GM23338 (cell line): ENCODE data around the gene RXYLT1. TPM values are rescaled to one million over a fixed set of nuclear protein-coding genes. Genes with fewer than 3 reads are reported as not detected.

ENCODE experiments used
- ATAC-seq: fragments of 200-7000 bp; cut with Tn5 transposase; 3 replicates; pipeline ENCODE4 v1.9.1; 2020
- DNase-seq: peaks from one replicate; pipeline ENCODE4 v3.0.0-alpha.2; 2015; ENCODE audit warnings: low spot score
- H2AFZ ChIP-seq: fragments of 200-600 bp; sonication (generic); 2 replicates; pipeline ENCODE4 v1.8.0; 2016; ENCODE audit warnings: antibody characterized with exemption, mild to moderate bottlenecking, moderate library complexity
- H3F3A ChIP-seq: fragments of 200-600 bp; sonication (generic); replicated peaks from 2 replicates; pipeline ENCODE4 v1.8.0; 2017; ENCODE audit warnings: antibody characterized with exemption, mixed run types, low read depth
- H3K27ac ChIP-seq: fragments of 200-600 bp; sonication (generic); 2 replicates; pipeline ENCODE4 v1.6.1; 2016; ENCODE audit warnings: low read depth
- H3K27me3 ChIP-seq: fragments of 200-600 bp; sonication (generic); 2 replicates; pipeline ENCODE4 v1.8.0; 2016; ENCODE audit warnings: mild to moderate bottlenecking, mixed run types, moderate library complexity; ENCODE audit not compliant: insufficient read depth
- H3K36me3 ChIP-seq: fragments of 200-600 bp; sonication (generic); 2 replicates; pipeline ENCODE4 v1.8.0; 2016; ENCODE audit warnings: mild to moderate bottlenecking; ENCODE audit not compliant: insufficient read depth
- H3K4me1 ChIP-seq: fragments of 200-600 bp; sonication (generic); 2 replicates; pipeline ENCODE4 v1.8.0; 2016; ENCODE audit warnings: mild to moderate bottlenecking, moderate library complexity; ENCODE audit not compliant: insufficient read depth
- H3K4me2 ChIP-seq: fragments of 200-600 bp; sonication (generic); 2 replicates; pipeline ENCODE4 v1.7.1; 2017; ENCODE audit warnings: mixed run types
- H3K4me3 ChIP-seq: fragments of 200-600 bp; sonication (generic); 2 replicates; pipeline ENCODE4 v1.6.1; 2016; ENCODE audit warnings: mixed run types
- H3K79me2 ChIP-seq: fragments of 200-600 bp; sonication (generic); replicated peaks from 2 replicates; pipeline ENCODE4 v1.8.0; 2017; ENCODE audit warnings: mild to moderate bottlenecking; ENCODE audit not compliant: insufficient read depth
- H3K9me2 ChIP-seq: fragments of 200-600 bp; sonication (generic); 2 replicates; pipeline ENCODE4 v1.8.0; 2017; ENCODE audit not compliant: insufficient read depth
- H4K20me1 ChIP-seq: fragments of 200-600 bp; sonication (generic); replicated peaks from 2 replicates; pipeline ENCODE4 v1.8.0; 2017; ENCODE audit warnings: mild to moderate bottlenecking; ENCODE audit not compliant: insufficient read depth
- H3K27ac Mint-ChIP-seq: 2 replicates; pipeline ENCODE4 v1.8.0; 2020; ENCODE audit warnings: inconsistent platforms, mild to moderate bottlenecking, moderate library complexity, mixed read lengths
- H3K27me3 Mint-ChIP-seq: 3 replicates; pipeline ENCODE4 v1.8.0; 2022; ENCODE audit warnings: low read depth, mild to moderate bottlenecking, moderate library complexity, mixed read lengths, inconsistent platforms; ENCODE audit not compliant: insufficient read depth, poor library complexity
- H3K36me3 Mint-ChIP-seq: 3 replicates; pipeline ENCODE4 v1.8.0; 2021; ENCODE audit warnings: low read depth, mild to moderate bottlenecking, inconsistent platforms, moderate library complexity, mixed read lengths
- H3K4me1 Mint-ChIP-seq: 3 replicates; pipeline ENCODE4 v1.8.0; 2020; ENCODE audit warnings: mild to moderate bottlenecking, inconsistent platforms, mixed read lengths
- H3K4me3 Mint-ChIP-seq: 3 replicates; pipeline ENCODE4 v1.8.0; 2021; ENCODE audit warnings: moderate library complexity, mild to moderate bottlenecking, inconsistent platforms, mixed read lengths
- H3K9me3 Mint-ChIP-seq: 3 replicates; pipeline ENCODE4 v1.8.0; 2020; ENCODE audit warnings: moderate library complexity, mild to moderate bottlenecking, inconsistent platforms, mixed read lengths
- CREB1 ChIP-seq: fragments of 250-450 bp; sonication (Bioruptor Pico); IDR thresholded peaks from 2 replicates; pipeline ENCODE4 v1.5.0; 2020; ENCODE audit warnings: low read depth, mild to moderate bottlenecking, moderate library complexity
- EZH2 ChIP-seq: fragments of 200-600 bp; sonication (generic); IDR thresholded peaks from one replicate; pipeline ENCODE4 v1.8.0; 2017; ENCODE audit warnings: antibody characterized with exemption, mild to moderate bottlenecking, low read depth; ENCODE audit not compliant: unreplicated experiment
- EZH2phosphoT487 ChIP-seq: fragments of 200-600 bp; sonication (generic); IDR thresholded peaks from one replicate; pipeline ENCODE4 v1.8.1; 2018; ENCODE audit warnings: antibody characterized with exemption; ENCODE audit not compliant: unreplicated experiment
- JUNB ChIP-seq: IDR thresholded peaks from one replicate; pipeline ENCODE4 v1.6.1; 2016; ENCODE audit warnings: antibody characterized with exemption; ENCODE audit not compliant: unreplicated experiment
- NANOG ChIP-seq: IDR thresholded peaks from 2 replicates; pipeline ENCODE4 v1.6.1; 2016; ENCODE audit warnings: antibody characterized with exemption, borderline replicate concordance
- POLR2AphosphoS5 ChIP-seq: IDR thresholded peaks from 2 replicates; pipeline ENCODE4 v1.6.1; 2016; ENCODE audit warnings: antibody characterized with exemption, low read depth
- STAT1 ChIP-seq: IDR thresholded peaks from one replicate; pipeline ENCODE4 v1.6.1; 2016; ENCODE audit warnings: antibody characterized with exemption; ENCODE audit not compliant: unreplicated experiment
- ZNF114 ChIP-seq: fragments of 250-450 bp; sonication (Bioruptor Pico); IDR thresholded peaks from 2 replicates; pipeline ENCODE4 v1.5.0; 2020; ENCODE audit warnings: mild to moderate bottlenecking, moderate library complexity
- ZNF331 ChIP-seq: fragments of 250-450 bp; sonication (Bioruptor Pico); IDR thresholded peaks from 2 replicates; pipeline ENCODE4 v1.5.0; 2020; ENCODE audit warnings: low read depth, mild to moderate bottlenecking, moderate library complexity
- polyA plus RNA-seq: library from polyadenylated mRNA; unstranded; fragments of >200 nt; fragmentation: Nextera tagmentation; extraction: Ambion mirVana; gene quantifications from 2 replicates; pipeline ENCODE4 v1.2.1, GENCODE V29; 2016
- total RNA-seq: library from RNA; depleted of rRNA; stranded (reverse); fragments of >200 nt; shearing (Covaris generic); gene quantifications from 2 replicates; pipeline ENCODE4 v1.2.3, GENCODE V29; 2014
- TF ChIP-seq, protein P1 (sequence below), 2 experiments: fragments of 200-600 bp in 1 of 2; sonication (generic) in 1 of 2; conservative IDR thresholded peaks; 2 replicates each; pipeline versions ENCODE4 v1.5.1 to v1.6.1; 2016 to 2017; ENCODE audit warnings: antibody characterized with exemption in 2 of 2, low read depth in 2 of 2, mild to moderate bottlenecking in 2 of 2, moderate library complexity in 1 of 2
- TF ChIP-seq, protein P2 (sequence below): IDR thresholded peaks from one replicate; pipeline ENCODE4 v1.6.1; 2018; ENCODE audit warnings: antibody characterized with exemption; ENCODE audit not compliant: unreplicated experiment
- TF ChIP-seq, protein P3 (sequence below): fragments of 250-450 bp; sonication (Bioruptor Pico); IDR thresholded peaks from 2 replicates; pipeline ENCODE4 v1.5.0; 2020; ENCODE audit warnings: mild to moderate bottlenecking, moderate library complexity
- TF ChIP-seq, protein P4 (sequence below): IDR thresholded peaks from 2 replicates; pipeline ENCODE4 v1.6.1; 2016; ENCODE audit warnings: antibody characterized with exemption

Gene RXYLT1
- total and polyA plus RNA-seq, 2 experiments from 2014 or later = 10.1 to 11.1 TPM

DNA sequence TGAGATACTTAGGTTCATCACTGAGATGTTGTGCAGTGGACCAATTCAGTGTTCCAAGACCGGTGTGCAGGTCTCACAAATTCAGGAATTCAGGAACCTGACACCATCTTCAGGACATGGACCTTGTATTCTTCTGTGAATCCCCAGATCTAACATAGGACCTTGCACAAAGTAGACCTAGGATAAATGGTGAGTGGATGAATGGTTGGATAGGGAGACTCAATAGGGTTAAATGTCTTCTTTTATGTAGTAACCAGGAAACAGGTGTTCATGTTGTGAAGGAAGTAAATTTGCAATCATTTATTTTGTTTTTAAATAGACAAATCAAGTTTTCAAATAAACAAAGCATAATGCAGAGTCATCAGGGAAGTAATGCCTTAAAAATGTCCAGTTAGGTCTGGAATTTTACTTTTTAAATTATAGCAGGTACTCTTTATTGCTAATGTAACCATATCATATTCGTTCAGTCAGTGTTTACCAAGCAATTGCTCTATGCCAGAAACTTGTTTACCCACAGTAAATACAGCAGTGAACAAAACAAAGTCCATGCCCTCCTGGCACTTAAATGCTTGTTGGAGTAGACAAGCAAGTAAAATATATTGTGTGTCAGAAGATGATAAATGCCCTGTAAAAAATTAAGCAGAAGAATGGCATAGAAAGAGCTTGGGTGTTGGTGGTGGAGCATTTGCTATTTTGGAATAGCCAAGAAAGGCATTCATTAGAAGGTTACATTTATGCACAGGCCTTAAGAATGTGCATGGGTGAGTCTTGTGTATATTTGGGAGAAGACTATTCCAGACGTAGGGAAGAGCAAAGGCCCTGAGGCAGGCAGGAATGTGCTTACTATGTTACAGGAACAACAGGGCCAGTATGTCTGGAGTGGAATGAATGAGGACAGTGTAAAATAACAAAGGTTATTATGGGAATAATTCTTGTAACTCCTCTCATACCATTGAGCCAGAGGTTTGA is 26.3 kb downstream of the RXYLT1 start:
- DNase-seq (no peak), ATAC-seq (no peak)
- H3K4me3 ChIP-seq = no peak overlapping the region
- TF ChIP-seq, protein P1, sequence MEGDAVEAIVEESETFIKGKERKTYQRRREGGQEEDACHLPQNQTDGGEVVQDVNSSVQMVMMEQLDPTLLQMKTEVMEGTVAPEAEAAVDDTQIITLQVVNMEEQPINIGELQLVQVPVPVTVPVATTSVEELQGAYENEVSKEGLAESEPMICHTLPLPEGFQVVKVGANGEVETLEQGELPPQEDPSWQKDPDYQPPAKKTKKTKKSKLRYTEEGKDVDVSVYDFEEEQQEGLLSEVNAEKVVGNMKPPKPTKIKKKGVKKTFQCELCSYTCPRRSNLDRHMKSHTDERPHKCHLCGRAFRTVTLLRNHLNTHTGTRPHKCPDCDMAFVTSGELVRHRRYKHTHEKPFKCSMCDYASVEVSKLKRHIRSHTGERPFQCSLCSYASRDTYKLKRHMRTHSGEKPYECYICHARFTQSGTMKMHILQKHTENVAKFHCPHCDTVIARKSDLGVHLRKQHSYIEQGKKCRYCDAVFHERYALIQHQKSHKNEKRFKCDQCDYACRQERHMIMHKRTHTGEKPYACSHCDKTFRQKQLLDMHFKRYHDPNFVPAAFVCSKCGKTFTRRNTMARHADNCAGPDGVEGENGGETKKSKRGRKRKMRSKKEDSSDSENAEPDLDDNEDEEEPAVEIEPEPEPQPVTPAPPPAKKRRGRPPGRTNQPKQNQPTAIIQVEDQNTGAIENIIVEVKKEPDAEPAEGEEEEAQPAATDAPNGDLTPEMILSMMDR (conservative IDR thresholded peaks at IDR 0.05; ENCODE audit: low read depth in 2 of 2) = no peak
- TF ChIP-seq POLR2AphosphoS5 = no peak
- no peak for TF ChIP-seq CREB1 (CRISPR knock-in tag)
- TF ChIP-seq EZH2phosphoT487 = no peak
- TF ChIP-seq, protein P2, sequence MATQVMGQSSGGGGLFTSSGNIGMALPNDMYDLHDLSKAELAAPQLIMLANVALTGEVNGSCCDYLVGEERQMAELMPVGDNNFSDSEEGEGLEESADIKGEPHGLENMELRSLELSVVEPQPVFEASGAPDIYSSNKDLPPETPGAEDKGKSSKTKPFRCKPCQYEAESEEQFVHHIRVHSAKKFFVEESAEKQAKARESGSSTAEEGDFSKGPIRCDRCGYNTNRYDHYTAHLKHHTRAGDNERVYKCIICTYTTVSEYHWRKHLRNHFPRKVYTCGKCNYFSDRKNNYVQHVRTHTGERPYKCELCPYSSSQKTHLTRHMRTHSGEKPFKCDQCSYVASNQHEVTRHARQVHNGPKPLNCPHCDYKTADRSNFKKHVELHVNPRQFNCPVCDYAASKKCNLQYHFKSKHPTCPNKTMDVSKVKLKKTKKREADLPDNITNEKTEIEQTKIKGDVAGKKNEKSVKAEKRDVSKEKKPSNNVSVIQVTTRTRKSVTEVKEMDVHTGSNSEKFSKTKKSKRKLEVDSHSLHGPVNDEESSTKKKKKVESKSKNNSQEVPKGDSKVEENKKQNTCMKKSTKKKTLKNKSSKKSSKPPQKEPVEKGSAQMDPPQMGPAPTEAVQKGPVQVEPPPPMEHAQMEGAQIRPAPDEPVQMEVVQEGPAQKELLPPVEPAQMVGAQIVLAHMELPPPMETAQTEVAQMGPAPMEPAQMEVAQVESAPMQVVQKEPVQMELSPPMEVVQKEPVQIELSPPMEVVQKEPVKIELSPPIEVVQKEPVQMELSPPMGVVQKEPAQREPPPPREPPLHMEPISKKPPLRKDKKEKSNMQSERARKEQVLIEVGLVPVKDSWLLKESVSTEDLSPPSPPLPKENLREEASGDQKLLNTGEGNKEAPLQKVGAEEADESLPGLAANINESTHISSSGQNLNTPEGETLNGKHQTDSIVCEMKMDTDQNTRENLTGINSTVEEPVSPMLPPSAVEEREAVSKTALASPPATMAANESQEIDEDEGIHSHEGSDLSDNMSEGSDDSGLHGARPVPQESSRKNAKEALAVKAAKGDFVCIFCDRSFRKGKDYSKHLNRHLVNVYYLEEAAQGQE = no peak
- TF ChIP-seq, protein P3, sequence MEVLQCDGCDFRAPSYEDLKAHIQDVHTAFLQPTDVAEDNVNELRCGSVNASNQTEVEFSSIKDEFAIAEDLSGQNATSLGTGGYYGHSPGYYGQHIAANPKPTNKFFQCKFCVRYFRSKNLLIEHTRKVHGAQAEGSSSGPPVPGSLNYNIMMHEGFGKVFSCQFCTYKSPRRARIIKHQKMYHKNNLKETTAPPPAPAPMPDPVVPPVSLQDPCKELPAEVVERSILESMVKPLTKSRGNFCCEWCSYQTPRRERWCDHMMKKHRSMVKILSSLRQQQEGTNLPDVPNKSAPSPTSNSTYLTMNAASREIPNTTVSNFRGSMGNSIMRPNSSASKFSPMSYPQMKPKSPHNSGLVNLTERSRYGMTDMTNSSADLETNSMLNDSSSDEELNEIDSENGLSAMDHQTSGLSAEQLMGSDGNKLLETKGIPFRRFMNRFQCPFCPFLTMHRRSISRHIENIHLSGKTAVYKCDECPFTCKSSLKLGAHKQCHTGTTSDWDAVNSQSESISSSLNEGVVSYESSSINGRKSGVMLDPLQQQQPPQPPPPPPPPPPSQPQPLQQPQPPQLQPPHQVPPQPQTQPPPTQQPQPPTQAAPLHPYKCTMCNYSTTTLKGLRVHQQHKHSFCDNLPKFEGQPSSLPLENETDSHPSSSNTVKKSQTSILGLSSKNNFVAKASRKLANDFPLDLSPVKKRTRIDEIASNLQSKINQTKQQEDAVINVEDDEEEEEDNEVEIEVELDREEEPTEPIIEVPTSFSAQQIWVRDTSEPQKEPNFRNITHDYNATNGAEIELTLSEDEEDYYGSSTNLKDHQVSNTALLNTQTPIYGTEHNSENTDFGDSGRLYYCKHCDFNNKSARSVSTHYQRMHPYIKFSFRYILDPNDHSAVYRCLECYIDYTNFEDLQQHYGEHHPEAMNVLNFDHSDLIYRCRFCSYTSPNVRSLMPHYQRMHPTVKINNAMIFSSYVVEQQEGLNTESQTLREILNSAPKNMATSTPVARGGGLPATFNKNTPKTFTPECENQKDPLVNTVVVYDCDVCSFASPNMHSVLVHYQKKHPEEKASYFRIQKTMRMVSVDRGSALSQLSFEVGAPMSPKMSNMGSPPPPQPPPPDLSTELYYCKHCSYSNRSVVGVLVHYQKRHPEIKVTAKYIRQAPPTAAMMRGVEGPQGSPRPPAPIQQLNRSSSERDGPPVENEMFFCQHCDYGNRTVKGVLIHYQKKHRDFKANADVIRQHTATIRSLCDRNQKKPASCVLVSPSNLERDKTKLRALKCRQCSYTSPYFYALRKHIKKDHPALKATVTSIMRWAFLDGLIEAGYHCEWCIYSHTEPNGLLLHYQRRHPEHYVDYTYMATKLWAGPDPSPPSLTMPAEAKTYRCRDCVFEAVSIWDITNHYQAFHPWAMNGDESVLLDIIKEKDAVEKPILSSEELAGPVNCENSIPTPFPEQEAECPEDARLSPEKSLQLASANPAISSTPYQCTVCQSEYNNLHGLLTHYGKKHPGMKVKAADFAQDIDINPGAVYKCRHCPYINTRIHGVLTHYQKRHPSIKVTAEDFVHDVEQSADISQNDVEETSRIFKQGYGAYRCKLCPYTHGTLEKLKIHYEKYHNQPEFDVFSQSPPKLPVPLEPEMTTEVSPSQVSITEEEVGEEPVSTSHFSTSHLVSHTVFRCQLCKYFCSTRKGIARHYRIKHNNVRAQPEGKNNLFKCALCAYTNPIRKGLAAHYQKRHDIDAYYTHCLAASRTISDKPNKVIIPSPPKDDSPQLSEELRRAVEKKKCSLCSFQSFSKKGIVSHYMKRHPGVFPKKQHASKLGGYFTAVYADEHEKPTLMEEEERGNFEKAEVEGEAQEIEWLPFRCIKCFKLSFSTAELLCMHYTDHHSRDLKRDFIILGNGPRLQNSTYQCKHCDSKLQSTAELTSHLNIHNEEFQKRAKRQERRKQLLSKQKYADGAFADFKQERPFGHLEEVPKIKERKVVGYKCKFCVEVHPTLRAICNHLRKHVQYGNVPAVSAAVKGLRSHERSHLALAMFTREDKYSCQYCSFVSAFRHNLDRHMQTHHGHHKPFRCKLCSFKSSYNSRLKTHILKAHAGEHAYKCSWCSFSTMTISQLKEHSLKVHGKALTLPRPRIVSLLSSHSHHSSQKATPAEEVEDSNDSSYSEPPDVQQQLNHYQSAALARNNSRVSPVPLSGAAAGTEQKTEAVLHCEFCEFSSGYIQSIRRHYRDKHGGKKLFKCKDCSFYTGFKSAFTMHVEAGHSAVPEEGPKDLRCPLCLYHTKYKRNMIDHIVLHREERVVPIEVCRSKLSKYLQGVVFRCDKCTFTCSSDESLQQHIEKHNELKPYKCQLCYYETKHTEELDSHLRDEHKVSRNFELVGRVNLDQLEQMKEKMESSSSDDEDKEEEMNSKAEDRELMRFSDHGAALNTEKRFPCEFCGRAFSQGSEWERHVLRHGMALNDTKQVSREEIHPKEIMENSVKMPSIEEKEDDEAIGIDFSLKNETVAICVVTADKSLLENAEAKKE (CRISPR knock-in tag) = no peak
- no peak for TF ChIP-seq JUNB
- no peak for TF ChIP-seq ZNF114 (CRISPR knock-in tag)
- no peak for TF ChIP-seq STAT1
- TF ChIP-seq ZNF331 = no peak
- no peak for TF ChIP-seq NANOG
- TF ChIP-seq, protein P4, sequence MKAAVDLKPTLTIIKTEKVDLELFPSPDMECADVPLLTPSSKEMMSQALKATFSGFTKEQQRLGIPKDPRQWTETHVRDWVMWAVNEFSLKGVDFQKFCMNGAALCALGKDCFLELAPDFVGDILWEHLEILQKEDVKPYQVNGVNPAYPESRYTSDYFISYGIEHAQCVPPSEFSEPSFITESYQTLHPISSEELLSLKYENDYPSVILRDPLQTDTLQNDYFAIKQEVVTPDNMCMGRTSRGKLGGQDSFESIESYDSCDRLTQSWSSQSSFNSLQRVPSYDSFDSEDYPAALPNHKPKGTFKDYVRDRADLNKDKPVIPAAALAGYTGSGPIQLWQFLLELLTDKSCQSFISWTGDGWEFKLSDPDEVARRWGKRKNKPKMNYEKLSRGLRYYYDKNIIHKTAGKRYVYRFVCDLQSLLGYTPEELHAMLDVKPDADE = no peak
- TF ChIP-seq EZH2 = no peak
- Mint-ChIP-seq H3K36me3 (no peaks in the 10 kb centered on the region; the same call in 2 of the 3 replicates), H3K27me3 (no peaks in the 10 kb centered on the region), H3K27ac (no peak overlapping the region), H3K4me3 (no peak overlapping the region), H3K9me3 (no peaks in the 10 kb centered on the region), H3K4me1 (no peaks in the 10 kb centered on the region)
- no peaks in the 10 kb centered on the region for H3K79me2 ChIP-seq
- H4K20me1 ChIP-seq = 0 out of 2 replicates have a peak, but pooled peaks cover 4% of the 10 kb centered on the region
- H2AFZ ChIP-seq = no peak overlapping the region
- H3K4me2 ChIP-seq = no peak overlapping the region
- H3K36me3 ChIP-seq = 0 out of 2 replicates have a peak, but pooled peaks cover 3% of the 10 kb centered on the region
- H3K9me2 ChIP-seq = no peaks in the 10 kb centered on the region
- H3K27me3 ChIP-seq = no peaks in the 10 kb centered on the region
- no peaks in the 10 kb centered on the region for H3K4me1 ChIP-seq
- H3K27ac ChIP-seq = no peak overlapping the region
- no peaks in the 10 kb centered on the region for H3F3A ChIP-seq
